K562 (cell line): ENCODE data around the gene PPHLN1. TPM values are rescaled to one million over a fixed set of nuclear protein-coding genes. Genes with fewer than 3 reads are reported as not detected.

Source experiments
- BHLHE40 ChIP-seq: IDR thresholded peaks from 2 replicates; pipeline ENCODE4 v1.6.1; 2011; ENCODE audit warnings: low read length, improper control_type of control experiment
- DEAF1 ChIP-seq: fragments of 450-650 bp; formaldehyde crosslinking; IDR thresholded peaks from 2 replicates; pipeline ENCODE4 v1.4.0; 2020; ENCODE audit warnings: mild to moderate bottlenecking, moderate library complexity
- RFX7 ChIP-seq: fragments of 250-450 bp; sonication (Bioruptor Pico); IDR thresholded peaks from 2 replicates; pipeline ENCODE4 v1.5.1; 2021; ENCODE audit warnings: mild to moderate bottlenecking
- TRIM28 ChIP-seq: fragments of 450-650 bp; IDR thresholded peaks from 2 replicates; pipeline ENCODE4 v1.6.1; 2017
- WHSC1 ChIP-seq: IDR thresholded peaks from one replicate; pipeline ENCODE4 v1.6.1; 2012; ENCODE audit warnings: low read length, control low read depth, inconsistent platforms
- ZBTB49 ChIP-seq: sonication (generic); formaldehyde crosslinking; IDR thresholded peaks from 2 replicates; pipeline ENCODE4 v1.8.0; 2022; ENCODE audit warnings: missing genetic modification reagents, mild to moderate bottlenecking, borderline replicate concordance
- ZNF217 ChIP-seq: sonication (generic); formaldehyde crosslinking; IDR thresholded peaks from 2 replicates; pipeline ENCODE4 v1.8.0; 2022; ENCODE audit warnings: mild to moderate bottlenecking, missing genetic modification reagents
- ZNF282 ChIP-seq: sonication (generic); formaldehyde crosslinking; IDR thresholded peaks from 2 replicates; pipeline ENCODE4 v1.8.1; 2023; ENCODE audit warnings: missing genetic modification reagents
- ZNF511 ChIP-seq: sonication (generic); formaldehyde crosslinking; IDR thresholded peaks from 2 replicates; pipeline ENCODE4 v1.8.0; 2022; ENCODE audit warnings: mild to moderate bottlenecking, missing genetic modification reagents
- ZNF609 ChIP-seq: sonication (generic); formaldehyde crosslinking; IDR thresholded peaks from 2 replicates; pipeline ENCODE4 v1.8.1; 2023; ENCODE audit warnings: missing genetic modification reagents, mild to moderate bottlenecking, borderline replicate concordance
- polyA plus RNA-seq, 8 experiments: library from polyadenylated mRNA; depleted of rRNA in 4 of 8; stranded (reverse) in 5 of 8; unstranded in 3 of 8; fragments of >200 nt; fragmentation: Nextera tagmentation in 2 of 8; fragmentation: Illumina TruSeq in 1 of 8; extraction: Ambion mirVana in 2 of 8; extraction: Trizol in 1 of 8; gene quantifications; 2 replicates each; pipeline versions ENCODE4 v1.2.1 to v1.2.3, GENCODE V29; 2011 to 2014; ENCODE audit warnings: inconsistent platforms in 1 of 8, missing spikeins in 1 of 8
- total RNA-seq, 7 experiments: library from RNA; depleted of rRNA in 6 of 7; stranded (reverse); fragments of >200 nt in 6 of 7; fragmentation: Illumina TruSeq in 2 of 7; extraction: Trizol in 2 of 7; gene quantifications; 2 replicates each; pipeline versions ENCODE4 v1.2.1 to v1.2.3, GENCODE V29; 2011 to 2021; ENCODE audit warnings: low replicate concordance in 1 of 7

Gene PPHLN1
- total and polyA plus RNA-seq, 9 of the 15 experiments (the other 6 are each of a cell fraction or from before 2014, with no cell fraction given) = 66.3 to 112 (median 93.6) TPM

- TF ChIP-seq ZNF609 (CRISPR knock-in tag) (no peak), RFX7 (CRISPR knock-in tag) (no peak), ZBTB49 (CRISPR knock-in tag) (no peak), ZNF282 (CRISPR knock-in tag) (no peak), ZNF217 (CRISPR knock-in tag) (no peak), TRIM28 (no peak), BHLHE40 (no peak), DEAF1 (0 out of 2 replicates have a peak, but pooled peaks have one; percentile 44), ZNF511 (0 out of 2 replicates have a peak, but pooled peaks have one; percentile 47), WHSC1 (no peak)
These were observed 157.0 kb downstream of the PPHLN1 start (continued) for GRCh38 chr12:42482748-42483520.
